H1 (cell line): ENCODE data around the gene LYPD6B. TPM values are rescaled to one million over a fixed set of nuclear protein-coding genes. Genes with fewer than 3 reads are reported as not detected.

ENCODE experiments used
- SIN3A ChIP-seq, 2 experiments: IDR thresholded peaks in 1 of 2; conservative IDR thresholded peaks in 1 of 2; 2 replicates each; pipeline ENCODE4 v1.6.1; 2011 to 2012; ENCODE audit warnings: low read length in 2 of 2, improper control_type of control experiment in 1 of 2, low read depth in 1 of 2, mild to moderate bottlenecking in 1 of 2
- SP2 ChIP-seq: IDR thresholded peaks from 2 replicates; pipeline ENCODE4 v1.6.1; 2012; ENCODE audit warnings: mild to moderate bottlenecking, low read length, inconsistent platforms
- SP4 ChIP-seq: IDR thresholded peaks from 2 replicates; pipeline ENCODE4 v1.6.1; 2012; ENCODE audit warnings: low read length, inconsistent platforms
- polyA plus RNA-seq, 7 experiments: library from polyadenylated mRNA; depleted of rRNA in 3 of 7; stranded (reverse) in 5 of 7; unstranded in 2 of 7; fragments of >200 nt in 5 of 7; fragments of 200-250 nt in 2 of 7; gene quantifications; 1 replicate in 5 of 7; 2 replicates in 1 of 7; 4 replicates in 1 of 7; pipeline versions ENCODE4 v1.2.1 to v1.2.3, GENCODE V29; 2011 to 2013; ENCODE audit warnings: missing spikeins in 2 of 7, mixed read lengths in 2 of 7
- total RNA-seq: library from RNA; stranded (reverse); fragmentation: NEBNext Ultra II Directional; extraction: Animal tissue kit (Norgen Biotek cat#: 25700); gene quantifications from 2 replicates; pipeline ENCODE4 v1.2.1, GENCODE V29; 2021

Gene LYPD6B
- total and polyA plus RNA-seq, 2 of the 8 experiments (the other 6 are each of a cell fraction or from before 2014, with no cell fraction given), result 2.2 to 3.5 TPM

GRCh38 chr2:149152469-149152953, 114.0 kb downstream of the LYPD6B start (continued):
- TF ChIP-seq SP4 (no peak), SIN3A (conservative IDR thresholded peaks at IDR 0.05 in 1 of 2, IDR thresholded peaks at IDR 0.05 in 1 of 2; ENCODE audit: low read depth in 1 of 2, low read length in 2 of 2) (no peak), SP2 (no peak)
